A549 treated with AZD2906 at 1 μM for 4 hours (cell line): ENCODE results near the gene FBXW9. TPM values are rescaled to one million over a fixed set of nuclear protein-coding genes. Genes with fewer than 3 reads are reported as not detected.

Experiments
- total RNA-seq: library from RNA; stranded (reverse); fragments of 200-300 nt; extraction: Qiagen RNA extraction; gene quantifications from 5 replicates; pipeline ENCODE4 v1.2.3, GENCODE V29; 2022

Gene FBXW9
- 8.9 to 12.9 TPM (median 12.4 TPM) in 5 replicates for total RNA-seq

GRCh38 chr19:12696366-12697335 lies at the start of gene FBXW9:
Gene FBXW9 (minus strand): TSS chr19:12696631. CDS start chr19:12696581, 50 bp downstream.

GRCh38 chr19:12736995-12737834 lies 40.8 kb upstream of the FBXW9 start, which contains the start of gene GET3:
Gene GET3 (plus strand): TSS chr19:12737497. CDS start chr19:12737506, 9 bp downstream.

GRCh38 chr19:12723641-12724426 lies 27.4 kb upstream of the FBXW9 start, which contains the start of gene TNPO2:
Gene TNPO2 (minus strand): TSS chr19:12723932. CDS start chr19:12720977, 2,955 bp downstream.

GRCh38 chr19:12687496-12688196 lies 8.8 kb downstream of the FBXW9 start, which contains the start of gene GNG14:
Gene GNG14 (plus strand): TSS chr19:12687998. CDS start chr19:12688049, 51 bp downstream.

GRCh38 chr19:12681074-12681987 lies 15.1 kb downstream of the FBXW9 start, which contains the start of gene DHPS:
Gene DHPS (minus strand): TSS chr19:12681880. CDS start chr19:12681766, 114 bp downstream.

GRCh38 chr19:12666265-12667048 lies 30.0 kb downstream of the FBXW9 start, which contains the start of the genes MAN2B1 and WDR83:
Gene MAN2B1 (minus strand): TSS chr19:12666742. CDS start chr19:12666701, 41 bp downstream.
Gene WDR83 (plus strand): TSS chr19:12666807. CDS start chr19:12669791, 2,984 bp downstream.

Other genes with a start within 250 kb of the FBXW9 start
- 0.01 to 0.02 TPM (median 0.02 TPM) in 3 of 5 replicates, not detected in the others for gene ZNF709, start 211.8 kb downstream of the FBXW9 start, total RNA-seq
- 1.3 to 2.4 TPM (median 1.7 TPM) in 5 replicates for gene ZNF564, start 145.1 kb downstream of the FBXW9 start, total RNA-seq
- gene ZNF490, start 85.8 kb downstream of the FBXW9 start, total RNA-seq: 0.50 to 1.3 TPM (median 0.61 TPM) in 5 replicates
- 4.0 to 5.8 TPM (median 5.0 TPM) in 5 replicates for gene ZNF791, start 85.7 kb downstream of the FBXW9 start, total RNA-seq
- gene MAN2B1, start 29.9 kb downstream of the FBXW9 start, total RNA-seq: 17.1 to 23.1 TPM (median 20.5 TPM) in 5 replicates
- 7.4 to 11.2 TPM (median 9.7 TPM) in 5 replicates for gene WDR83, start 29.8 kb downstream of the FBXW9 start, total RNA-seq
- 36.8 to 48.6 TPM (median 46.6 TPM) in 5 replicates for gene DHPS, start 14.8 kb downstream of the FBXW9 start, total RNA-seq
- not detected in 5 replicates for gene GNG14, start 8.6 kb downstream of the FBXW9 start, total RNA-seq
- gene TNPO2, start 27.3 kb upstream of the FBXW9 start, total RNA-seq: 26.6 to 34.8 TPM (median 30.9 TPM) in 5 replicates
- 170 to 218 TPM (median 210 TPM) in 5 replicates for gene TRIR, start 38.1 kb upstream of the FBXW9 start, total RNA-seq
- gene GET3, start 40.9 kb upstream of the FBXW9 start, total RNA-seq: 76.4 to 107 TPM (median 98.1 TPM) in 5 replicates
- gene BEST2, start 55.2 kb upstream of the FBXW9 start, total RNA-seq: 2.4 to 4.3 TPM (median 3.7 TPM) in 5 replicates
- gene HOOK2, start 78.9 kb upstream of the FBXW9 start, total RNA-seq: 9.2 to 12.4 TPM (median 10.0 TPM) in 5 replicates
- 127 to 217 TPM (median 181 TPM) in 5 replicates for gene JUNB, start 94.9 kb upstream of the FBXW9 start, total RNA-seq
- gene PRDX2, start 105.2 kb upstream of the FBXW9 start, total RNA-seq: 0.59 to 1.1 TPM (median 0.74 TPM) in 5 replicates
- gene THSD8, start 105.4 kb upstream of the FBXW9 start, total RNA-seq: 8.0 to 11.7 TPM (median 10.6 TPM) in 4 of 5 replicates, not detected in the other
- 33.8 to 49.7 TPM (median 47.7 TPM) in 5 replicates for gene RNASEH2A, start 110.0 kb upstream of the FBXW9 start, total RNA-seq
- 0.20 to 0.32 TPM (median 0.22 TPM) in 4 of 5 replicates, not detected in the other for gene RTBDN, start 137.9 kb upstream of the FBXW9 start, total RNA-seq
- gene MAST1, start 141.9 kb upstream of the FBXW9 start, total RNA-seq: 1.4 to 2.1 TPM (median 1.6 TPM) in 5 replicates
- 25.3 to 31.3 TPM (median 30.2 TPM) in 5 replicates for gene DNASE2, start 184.8 kb upstream of the FBXW9 start, total RNA-seq
- 0.05 TPM in 1 of 5 replicates, not detected in the others for gene KLF1, start 190.6 kb upstream of the FBXW9 start, total RNA-seq
- 8.3 to 10.7 TPM (median 8.8 TPM) in 5 replicates for gene GCDH, start 194.5 kb upstream of the FBXW9 start, total RNA-seq
- gene SYCE2, start 222.7 kb upstream of the FBXW9 start, total RNA-seq: 0.24 to 0.59 TPM (median 0.45 TPM) in 5 replicates
- gene FARSA, start 237.1 kb upstream of the FBXW9 start, total RNA-seq: 65.5 to 76.9 TPM (median 69.5 TPM) in 5 replicates
- gene CALR, start 242.0 kb upstream of the FBXW9 start, total RNA-seq: 477 to 541 TPM (median 511 TPM) in 5 replicates
- 66.2 to 83.2 TPM (median 80.9 TPM) in 5 replicates for gene RAD23A, start 249.2 kb upstream of the FBXW9 start, total RNA-seq